ENCODE measurements around the gene NAA80.

Gene NAA80

DNA sequence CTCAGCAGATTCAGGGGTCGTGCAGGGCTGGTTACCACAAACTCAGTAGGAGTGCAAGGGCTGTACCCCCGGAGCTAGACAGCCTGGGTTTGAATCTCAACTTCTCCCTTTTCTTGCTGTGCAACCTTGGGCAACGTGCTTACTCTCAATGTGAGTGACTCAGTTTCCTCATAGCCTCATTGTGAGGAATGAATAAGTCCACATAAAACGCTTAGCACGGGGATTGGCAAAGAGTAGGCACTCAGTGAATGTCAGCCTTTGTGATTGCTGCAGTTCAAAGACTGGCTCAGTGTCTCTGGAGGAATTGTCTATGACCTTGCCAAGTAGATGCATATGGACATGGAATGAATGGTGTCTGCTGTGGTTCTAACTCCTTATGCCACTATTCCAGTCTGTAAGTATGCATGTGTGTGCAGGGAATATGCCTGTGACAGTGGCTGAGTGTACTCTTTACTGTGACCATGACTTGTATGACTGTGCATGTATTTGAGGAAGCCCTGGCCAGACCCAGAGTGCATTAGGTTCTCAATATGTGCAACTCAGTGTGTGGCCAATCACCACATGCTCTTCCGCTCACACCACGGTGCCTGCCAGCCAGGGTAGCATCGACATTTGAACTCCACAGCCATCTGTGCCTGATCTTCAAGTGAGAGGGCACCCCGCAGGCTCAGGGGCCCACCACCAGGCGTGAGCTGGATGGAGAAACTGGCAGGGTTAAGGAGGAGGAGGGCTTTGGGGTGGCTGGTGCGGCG is 900 bp upstream of the NAA80 start:
- H3K4me3 ChIP-seq (ENCODE audit: low read length): peak overlapping the region; percentile 57
- TF ChIP-seq, protein P1, sequence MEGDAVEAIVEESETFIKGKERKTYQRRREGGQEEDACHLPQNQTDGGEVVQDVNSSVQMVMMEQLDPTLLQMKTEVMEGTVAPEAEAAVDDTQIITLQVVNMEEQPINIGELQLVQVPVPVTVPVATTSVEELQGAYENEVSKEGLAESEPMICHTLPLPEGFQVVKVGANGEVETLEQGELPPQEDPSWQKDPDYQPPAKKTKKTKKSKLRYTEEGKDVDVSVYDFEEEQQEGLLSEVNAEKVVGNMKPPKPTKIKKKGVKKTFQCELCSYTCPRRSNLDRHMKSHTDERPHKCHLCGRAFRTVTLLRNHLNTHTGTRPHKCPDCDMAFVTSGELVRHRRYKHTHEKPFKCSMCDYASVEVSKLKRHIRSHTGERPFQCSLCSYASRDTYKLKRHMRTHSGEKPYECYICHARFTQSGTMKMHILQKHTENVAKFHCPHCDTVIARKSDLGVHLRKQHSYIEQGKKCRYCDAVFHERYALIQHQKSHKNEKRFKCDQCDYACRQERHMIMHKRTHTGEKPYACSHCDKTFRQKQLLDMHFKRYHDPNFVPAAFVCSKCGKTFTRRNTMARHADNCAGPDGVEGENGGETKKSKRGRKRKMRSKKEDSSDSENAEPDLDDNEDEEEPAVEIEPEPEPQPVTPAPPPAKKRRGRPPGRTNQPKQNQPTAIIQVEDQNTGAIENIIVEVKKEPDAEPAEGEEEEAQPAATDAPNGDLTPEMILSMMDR (conservative IDR thresholded peaks at IDR 0.05; ENCODE audit: low read depth, low read length): no peak
- DNase-seq (ENCODE audit: low read depth): no peak

DNA sequence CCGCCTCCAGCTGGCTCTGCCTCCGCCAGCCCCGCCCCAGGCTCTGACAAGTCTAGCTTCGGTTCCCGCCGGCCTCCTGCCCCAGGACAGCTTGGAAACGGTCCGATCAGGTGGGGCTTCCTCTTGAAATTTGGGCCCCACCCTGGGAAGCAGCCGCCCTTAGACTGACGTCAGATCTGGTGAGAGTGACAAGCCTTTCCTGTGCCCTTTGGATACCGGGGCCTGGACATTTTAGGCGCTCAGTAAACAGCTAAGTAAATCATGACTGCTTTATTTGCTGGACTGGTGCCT is 378 bp upstream of the NAA80 start:
- DNase-seq (ENCODE audit: low read depth): no peak
- TF ChIP-seq, protein P1 (conservative IDR thresholded peaks at IDR 0.05; ENCODE audit: low read depth, low read length): no peak
- H3K4me3 ChIP-seq (ENCODE audit: low read length): peak overlapping the region; percentile 57

DNA sequence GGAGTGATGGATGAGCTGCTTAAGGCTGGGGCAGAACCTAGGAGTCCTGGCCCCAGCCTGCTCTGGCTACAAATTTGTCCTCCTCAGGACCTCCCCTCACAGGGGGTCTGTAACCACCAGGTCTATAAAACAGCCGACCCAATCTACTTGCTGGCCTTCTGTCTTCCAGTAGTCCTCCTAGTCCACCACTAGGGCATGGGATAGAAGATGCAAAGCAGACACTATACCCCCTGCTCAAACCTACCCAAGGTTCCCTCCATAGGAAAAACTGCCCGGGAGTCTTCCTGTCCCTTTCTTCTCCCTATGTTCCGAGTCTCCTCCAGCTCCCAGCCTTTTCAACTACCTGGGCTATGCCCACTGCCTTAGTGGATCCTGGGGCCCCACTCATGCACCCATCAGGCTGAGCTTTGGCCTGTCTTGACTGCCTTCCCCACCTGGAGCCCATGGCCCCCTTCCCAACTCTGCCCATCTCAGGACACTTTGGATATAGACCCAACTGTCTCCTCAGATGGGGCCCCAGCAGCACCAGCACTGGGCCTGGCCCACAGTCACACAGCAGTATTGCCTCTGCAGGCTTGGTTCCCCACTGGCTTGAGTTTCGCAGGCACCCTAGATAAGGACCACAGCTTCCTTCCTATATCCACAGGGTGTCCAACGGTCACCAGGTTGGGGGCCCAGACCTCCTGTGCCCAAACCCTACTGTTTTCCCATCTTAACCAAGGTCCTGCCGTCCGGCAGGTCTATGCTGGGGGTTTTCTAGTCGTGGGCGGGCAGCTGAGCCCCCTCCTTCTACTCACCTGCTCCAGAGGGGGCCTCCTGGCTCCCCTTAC is 1.1 kb downstream of the NAA80 start:
- TF ChIP-seq, protein P1 (conservative IDR thresholded peaks at IDR 0.05; ENCODE audit: low read depth, low read length): peak; percentile 5
- H3K4me3 ChIP-seq (ENCODE audit: low read length): peak overlapping the region; percentile 84
- no peak for DNase-seq (ENCODE audit: low read depth)

DNA sequence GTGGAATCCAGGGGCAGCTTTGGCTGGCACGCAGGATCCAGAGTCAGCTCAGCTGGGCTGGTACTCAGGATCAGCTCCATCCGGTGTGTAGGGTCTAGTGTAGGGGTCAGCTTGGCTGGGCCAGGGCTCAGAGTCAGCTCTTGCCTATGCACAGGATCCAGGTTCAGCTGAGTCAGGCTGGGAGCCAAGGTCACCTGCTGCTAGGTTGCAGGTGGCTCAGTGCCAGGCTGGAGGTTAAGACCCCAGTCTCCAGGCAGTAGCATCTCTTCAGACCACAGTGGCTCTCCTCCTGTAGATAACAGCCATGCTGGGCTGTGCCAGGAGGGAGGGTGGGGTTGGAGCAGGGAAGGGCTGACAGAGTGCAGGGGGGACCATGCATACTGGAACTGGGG is 1.8 kb downstream of the NAA80 start:
- no peak overlapping the region for H3K4me3 ChIP-seq (ENCODE audit: low read length)
- no peak for DNase-seq (ENCODE audit: low read depth)
- TF ChIP-seq, protein P1 (conservative IDR thresholded peaks at IDR 0.05; ENCODE audit: low read depth, low read length): no peak

DNA sequence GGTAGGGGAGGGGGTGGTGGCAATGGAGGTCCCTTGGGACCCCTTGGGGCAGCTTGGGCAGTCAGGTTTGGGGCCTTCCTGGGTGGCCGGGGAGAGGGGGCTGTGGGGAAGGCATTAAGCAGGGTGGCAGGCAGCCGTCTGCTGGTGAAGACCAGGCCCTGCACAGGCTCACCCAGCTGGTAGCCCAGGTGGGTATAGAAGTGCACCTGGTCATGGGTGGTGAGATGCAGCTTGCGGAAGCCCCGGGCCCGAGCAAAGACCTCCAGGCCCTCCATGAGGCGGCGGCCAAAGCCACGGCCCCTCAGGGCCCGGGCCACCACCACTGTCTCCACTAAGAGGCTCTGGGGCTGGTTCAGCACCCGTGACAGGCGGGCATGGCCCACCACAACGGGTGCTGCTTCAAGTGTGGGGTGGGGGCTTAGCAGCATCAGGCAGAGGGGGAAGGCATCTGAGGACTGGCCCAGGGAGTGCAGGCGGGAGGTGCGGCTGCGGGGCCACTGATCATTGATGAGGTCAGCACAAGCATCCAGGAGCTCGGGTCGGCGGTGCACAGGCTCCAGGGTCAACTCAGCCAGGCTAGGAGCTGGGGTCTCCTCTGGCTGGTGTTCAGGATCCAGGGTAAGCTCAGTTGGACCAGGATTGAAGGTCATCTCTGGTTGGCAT is 2.4 kb downstream of the NAA80 start:
- H3K4me3 ChIP-seq (ENCODE audit: low read length): no peak overlapping the region
- TF ChIP-seq, protein P1 (conservative IDR thresholded peaks at IDR 0.05; ENCODE audit: low read depth, low read length): no peak
- no peak for DNase-seq (ENCODE audit: low read depth)

DNA sequence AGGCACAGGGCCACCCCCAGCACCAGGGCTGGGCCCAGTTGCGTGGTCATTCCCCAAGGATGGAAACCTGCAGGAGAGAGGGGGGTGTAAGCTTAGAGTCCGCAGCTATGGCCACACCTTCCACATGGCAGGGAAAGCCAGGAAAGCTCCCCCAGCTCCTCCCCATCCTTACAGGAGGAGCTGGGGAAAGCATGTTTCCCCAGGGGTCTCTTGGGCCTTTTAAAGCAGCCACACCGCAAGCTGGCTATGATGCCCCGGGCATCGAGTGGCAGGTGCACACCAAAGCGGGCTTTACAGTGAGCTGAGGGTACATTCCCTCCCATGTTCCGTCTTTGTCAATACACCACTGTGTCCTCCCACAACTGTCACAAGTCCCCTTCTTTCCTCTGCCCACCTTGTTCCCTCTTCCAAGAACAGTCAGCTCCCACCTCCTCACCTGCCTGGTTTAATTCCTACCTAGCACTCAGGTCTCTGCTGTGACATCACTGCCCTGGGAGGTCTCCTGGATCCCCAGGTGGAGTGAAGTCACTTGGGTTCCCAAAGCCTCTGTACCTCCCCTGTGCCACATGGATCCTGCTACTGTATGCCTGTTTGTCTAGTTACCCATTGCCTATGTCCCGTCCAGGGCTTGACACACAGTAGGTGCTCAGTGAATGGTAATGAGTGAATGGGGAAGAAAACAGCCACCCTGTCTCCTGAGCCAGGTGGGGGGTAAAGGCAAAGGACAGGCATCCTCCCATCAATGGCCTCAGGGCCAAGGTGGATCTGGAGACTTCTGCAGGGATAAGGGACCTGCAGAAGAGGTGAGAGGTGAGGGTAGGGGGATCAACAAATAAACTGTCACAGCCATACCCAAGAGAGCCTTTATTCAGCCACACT is 3.4 kb downstream of the NAA80 start:
- no peak overlapping the region for H3K4me3 ChIP-seq (ENCODE audit: low read length)
- TF ChIP-seq, protein P1 (conservative IDR thresholded peaks at IDR 0.05; ENCODE audit: low read depth, low read length): no peak
- DNase-seq (ENCODE audit: low read depth): no peak

Measured in retinal pigment epithelial cell (primary cell).